Measurements from ENCODE around the gene OXA1L. TPM values are rescaled to one million over a fixed set of nuclear protein-coding genes. Genes with fewer than 3 reads are reported as not detected.
A peak's percentile ranks its signal among the peaks of the same experiment; 100 is the strongest.

OXA1L gene
- total RNA-seq, 1 donor = 55.0 TPM

DNA sequence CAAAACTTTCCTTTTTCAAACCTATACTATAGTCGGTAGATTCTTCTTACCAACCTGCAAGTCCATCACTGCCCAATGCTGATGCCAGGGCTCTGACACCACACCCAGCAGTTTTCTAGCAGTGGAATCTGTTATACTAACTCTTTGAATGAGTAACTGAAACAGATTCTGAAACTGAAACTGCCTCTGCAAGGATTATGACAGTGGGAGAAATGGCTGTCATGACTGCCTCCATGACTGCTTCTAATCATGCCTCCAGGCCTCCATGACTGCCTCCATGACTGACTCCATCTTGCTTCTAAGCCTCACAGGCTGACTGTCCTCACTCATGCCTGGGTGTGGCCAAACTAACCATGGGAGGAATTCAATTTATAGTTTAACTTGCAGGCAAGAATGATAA is 29.4 kb upstream of the OXA1L start:
- H3K36me3 ChIP-seq (ENCODE audit: insufficient read depth, low read length) = no peaks in the 10 kb centered on the region
- no peaks in the 10 kb centered on the region for H3K27me3 ChIP-seq (ENCODE audit: insufficient read depth, low read length)
- no peaks in the 10 kb centered on the region for H3K4me1 ChIP-seq (ENCODE audit: insufficient read depth, low read length)
- H3K9me3 ChIP-seq (ENCODE audit: low read depth, low read length) = no peaks in the 10 kb centered on the region
- H4K20me1 ChIP-seq (ENCODE audit: insufficient read depth, low read length) = no peaks in the 10 kb centered on the region
- no peak overlapping the region for H3K4me2 ChIP-seq (ENCODE audit: insufficient read depth, low read length)
- peak; percentile 37 for DNase-seq (ENCODE audit: insufficient read length, low spot score, missing footprints)
- no peak for TF ChIP-seq CTCF (IDR thresholded peaks at IDR 0.05; ENCODE audit: extremely low read depth, low read depth, low read length)
- no peak overlapping the region for H3K4me3 ChIP-seq (ENCODE audit: insufficient read depth, low read length)
- no peaks in the 10 kb centered on the region for H3K79me2 ChIP-seq (ENCODE audit: insufficient read depth, low read length)
- no peak overlapping the region for H3K27ac ChIP-seq (ENCODE audit: low read depth, low read length)
- H2AFZ ChIP-seq (ENCODE audit: low read length) = peak overlapping the region; percentile 63

GRCh38 chr14:22739423-22739822 is 27.1 kb upstream of the OXA1L start:
- H3K79me2 ChIP-seq (ENCODE audit: insufficient read depth, low read length) = no peaks in the 10 kb centered on the region
- no peaks in the 10 kb centered on the region for H3K4me1 ChIP-seq (ENCODE audit: insufficient read depth, low read length)

DNA sequence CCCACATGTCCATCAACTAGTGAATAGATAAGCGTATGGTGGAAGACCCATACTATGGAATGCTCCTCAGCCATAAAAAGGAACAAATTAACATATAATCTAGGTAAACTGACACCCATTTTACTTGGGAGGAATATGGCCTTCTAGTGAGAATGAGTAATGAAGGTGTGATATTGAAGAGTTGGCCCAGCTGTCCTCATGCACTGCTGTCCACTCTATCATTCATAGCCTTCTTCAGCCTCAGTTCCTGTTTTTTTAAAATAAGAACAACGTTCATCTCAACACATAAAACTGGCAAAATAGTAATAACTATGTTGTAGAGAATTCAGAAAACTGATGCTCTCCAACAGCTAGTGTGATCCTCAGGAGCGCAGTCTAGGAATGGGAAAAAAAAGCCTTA is 26.5 kb upstream of the OXA1L start:
- Histone ChIP-seq H4K20me1 (ENCODE audit: insufficient read depth, low read length) (no peaks in the 10 kb centered on the region), H3K9me3 (ENCODE audit: low read depth, low read length) (no peaks in the 10 kb centered on the region), H3K36me3 (ENCODE audit: insufficient read depth, low read length) (no peaks in the 10 kb centered on the region), H2AFZ (ENCODE audit: low read length) (no peak overlapping the region), H3K27me3 (ENCODE audit: insufficient read depth, low read length) (no peaks in the 10 kb centered on the region), H3K27ac (ENCODE audit: low read depth, low read length) (no peak overlapping the region), H3K4me3 (ENCODE audit: insufficient read depth, low read length) (no peak overlapping the region), H3K4me1 (ENCODE audit: insufficient read depth, low read length) (no peaks in the 10 kb centered on the region), H3K79me2 (ENCODE audit: insufficient read depth, low read length) (no peaks in the 10 kb centered on the region), H3K4me2 (ENCODE audit: insufficient read depth, low read length) (no peak overlapping the region)
- TF ChIP-seq CTCF (IDR thresholded peaks at IDR 0.05; ENCODE audit: extremely low read depth, low read depth, low read length) = no peak
- DNase-seq (ENCODE audit: insufficient read length, low spot score, missing footprints) = no peak

More at GRCh38 chr14:22739423-22739822, 27.1 kb upstream of the OXA1L start:
- no peak overlapping the region for H3K27ac ChIP-seq (ENCODE audit: low read depth, low read length)
- H4K20me1 ChIP-seq (ENCODE audit: insufficient read depth, low read length) = no peaks in the 10 kb centered on the region
- no peak for DNase-seq (ENCODE audit: insufficient read length, low spot score, missing footprints)
- no peak overlapping the region for H3K4me2 ChIP-seq (ENCODE audit: insufficient read depth, low read length)
- no peak overlapping the region for H3K4me3 ChIP-seq (ENCODE audit: insufficient read depth, low read length)
- TF ChIP-seq CTCF (IDR thresholded peaks at IDR 0.05; ENCODE audit: extremely low read depth, low read depth, low read length) = no peak
- H2AFZ ChIP-seq (ENCODE audit: low read length) = no peak overlapping the region
- no peaks in the 10 kb centered on the region for H3K27me3 ChIP-seq (ENCODE audit: insufficient read depth, low read length)
- no peaks in the 10 kb centered on the region for H3K36me3 ChIP-seq (ENCODE audit: insufficient read depth, low read length)
- no peaks in the 10 kb centered on the region for H3K9me3 ChIP-seq (ENCODE audit: low read depth, low read length)

GRCh38 chr14:22747769-22748168 is 18.7 kb upstream of the OXA1L start:
- Histone ChIP-seq H3K4me3 (ENCODE audit: insufficient read depth, low read length) (no peak overlapping the region), H3K4me2 (ENCODE audit: insufficient read depth, low read length) (no peak overlapping the region)

More at GRCh38 chr14:22747769-22748168, 18.7 kb upstream of the OXA1L start:
- no peaks in the 10 kb centered on the region for H3K79me2 ChIP-seq (ENCODE audit: insufficient read depth, low read length)
- H3K36me3 ChIP-seq (ENCODE audit: insufficient read depth, low read length) = no peaks in the 10 kb centered on the region
- peaks cover 18% of the 10 kb centered on the region for H3K27me3 ChIP-seq (ENCODE audit: insufficient read depth, low read length)
- no peak for DNase-seq (ENCODE audit: insufficient read length, low spot score, missing footprints)
- no peaks in the 10 kb centered on the region for H3K9me3 ChIP-seq (ENCODE audit: low read depth, low read length)
- no peak for TF ChIP-seq CTCF (IDR thresholded peaks at IDR 0.05; ENCODE audit: extremely low read depth, low read depth, low read length)
- H2AFZ ChIP-seq (ENCODE audit: low read length) = no peak overlapping the region
- H3K27ac ChIP-seq (ENCODE audit: low read depth, low read length) = no peak overlapping the region
- H3K4me1 ChIP-seq (ENCODE audit: insufficient read depth, low read length) = no peaks in the 10 kb centered on the region
- no peaks in the 10 kb centered on the region for H4K20me1 ChIP-seq (ENCODE audit: insufficient read depth, low read length)
